Kidney (tissue), 14 donors: Measurements from ENCODE around the gene CHRNB4. TPM values are rescaled to one million over a fixed set of nuclear protein-coding genes. Genes with fewer than 3 reads are reported as not detected.
"Not testable (repeated sequence)": the region's sequence is repeated elsewhere in the genome, so short reads cannot be mapped to it uniquely, and the experiment has no call there.

Experiments used
- DNase-seq, 5 donors: peaks; one replicate each; pipeline ENCODE4 v3.0.0-alpha.2; 2013 to 2020
- FAIRE-seq: peaks from 2 replicates; lab custom pipeline; 2012; peaks lifted over from hg19 to GRCh38; lab: Jason Lieb, UNC
- H3K27ac ChIP-seq, 2 donors: one replicate each; pipeline ENCODE4 v1.7.0; 2013; ENCODE audit warnings: low read depth in 2 of 2, low read length in 2 of 2, inconsistent platforms in 1 of 2
- H3K27me3 ChIP-seq: one replicate; pipeline ENCODE4 v1.7.1; 2013; ENCODE audit warnings: low read length, inconsistent platforms; ENCODE audit not compliant: control insufficient read depth, insufficient read depth
- H3K36me3 ChIP-seq, 3 donors: one replicate each; pipeline versions ENCODE4 v1.7.0 to v1.7.1; 2013; ENCODE audit warnings: low read length in 3 of 3, control low read depth in 1 of 3, inconsistent platforms in 1 of 3; ENCODE audit not compliant: insufficient read depth in 3 of 3, control insufficient read depth in 2 of 3
- H3K4me1 ChIP-seq, 3 donors: one replicate each; pipeline versions ENCODE4 v1.7.0 to v1.7.1; 2013; ENCODE audit warnings: low read length in 3 of 3, inconsistent platforms in 1 of 3, low read depth in 1 of 3; ENCODE audit not compliant: control insufficient read depth in 2 of 3, insufficient read depth in 2 of 3
- H3K4me3 ChIP-seq, 3 donors: one replicate each; pipeline versions ENCODE4 v1.7.0 to v1.8.1; 2013; ENCODE audit warnings: low read length in 3 of 3, control low read depth in 1 of 3, inconsistent platforms in 1 of 3
- H3K9ac ChIP-seq, 3 donors: one replicate each; pipeline versions ENCODE4 v1.7.0 to v1.7.1; 2013; ENCODE audit warnings: low read length in 3 of 3, control low read depth in 1 of 3, inconsistent platforms in 1 of 3
- H3K9me3 ChIP-seq, 3 donors: one replicate each; pipeline versions ENCODE4 v1.7.0 to v1.7.1; 2013; ENCODE audit warnings: low read length in 3 of 3, control low read depth in 1 of 3, inconsistent platforms in 1 of 3; ENCODE audit not compliant: control insufficient read depth in 2 of 3, insufficient read depth in 1 of 3
- intact Hi-C: fragments of 100-400 bp; cut with DNase I; formaldehyde crosslinking; loops from one replicate; pipeline ENCODE4 v1.11.1; 2022
- polyA plus RNA-seq: library from polyadenylated mRNA; stranded (reverse); fragments of 350-450 nt; fragmentation: Illumina TruSeq; extraction: RNeasy Lipid Tissue Mini Kit (QIAGEN cat#74804); gene quantifications from one replicate; pipeline ENCODE4 v1.2.3, GENCODE V29; 2014; ENCODE audit warnings: low read depth, low replicate concordance; ENCODE audit not compliant: insufficient read depth
- total RNA-seq: library from RNA; stranded (reverse); fragmentation: NEBNext Ultra II Directional; extraction: Animal tissue kit (Norgen Biotek cat#: 25700); gene quantifications from one replicate; pipeline ENCODE4 v1.2.1, GENCODE V29; 2021
- TF ChIP-seq, protein P1 (sequence below): IDR thresholded peaks from 3 replicates; pipeline ENCODE4 v1.5.1; 2012; ENCODE audit warnings: mild to moderate bottlenecking, moderate library complexity, borderline replicate concordance; ENCODE audit not compliant: insufficient read depth; ENCODE audit errors: extremely low read depth
- donor health status: control.
- donor health status: control.
- donor health status: control.
- donor health status: control.
- donor health status: control.
- donor health status: DM: yes; HTN: yes; CAD: no.
- donor health status: Normal renal cell carcinoma (clear cell type).

CHRNB4 gene
- total and polyA plus RNA-seq, 2 donors from 2014 or later: 0.13 to 0.32 TPM

DNA sequence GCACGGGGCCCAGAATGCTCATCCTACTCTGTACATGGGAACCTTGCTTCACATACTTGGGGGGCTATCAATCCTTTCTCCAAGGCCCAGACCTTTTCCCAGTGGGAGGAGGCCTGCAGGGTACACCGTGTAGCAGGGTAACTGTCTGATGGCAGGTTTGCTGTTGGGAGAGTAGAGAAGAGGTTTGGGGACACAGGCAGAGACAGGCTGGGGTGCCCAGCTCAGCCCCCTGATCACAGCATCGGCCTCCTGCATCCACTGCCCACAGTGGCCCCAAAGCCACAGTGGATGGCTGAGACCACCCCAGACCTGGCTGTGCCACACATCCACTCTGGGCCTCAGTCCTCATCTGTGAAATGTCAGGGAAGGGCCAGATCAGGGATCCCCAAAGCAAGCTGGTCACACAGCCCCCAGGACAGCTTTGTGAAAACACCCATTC, 25.8 kb downstream of the CHRNB4 start:
- Histone ChIP-seq H3K27ac (no peak overlapping the region), H3K9ac (no peak overlapping the region), H3K36me3 (no peaks in the 10 kb centered on the region), H3K4me1 (no peaks in the 10 kb centered on the region), H3K27me3 (peaks cover 3% of the 10 kb centered on the region), H3K4me3 (no peak overlapping the region), H3K9me3 (no peaks in the 10 kb centered on the region)
- TF ChIP-seq, protein P1, sequence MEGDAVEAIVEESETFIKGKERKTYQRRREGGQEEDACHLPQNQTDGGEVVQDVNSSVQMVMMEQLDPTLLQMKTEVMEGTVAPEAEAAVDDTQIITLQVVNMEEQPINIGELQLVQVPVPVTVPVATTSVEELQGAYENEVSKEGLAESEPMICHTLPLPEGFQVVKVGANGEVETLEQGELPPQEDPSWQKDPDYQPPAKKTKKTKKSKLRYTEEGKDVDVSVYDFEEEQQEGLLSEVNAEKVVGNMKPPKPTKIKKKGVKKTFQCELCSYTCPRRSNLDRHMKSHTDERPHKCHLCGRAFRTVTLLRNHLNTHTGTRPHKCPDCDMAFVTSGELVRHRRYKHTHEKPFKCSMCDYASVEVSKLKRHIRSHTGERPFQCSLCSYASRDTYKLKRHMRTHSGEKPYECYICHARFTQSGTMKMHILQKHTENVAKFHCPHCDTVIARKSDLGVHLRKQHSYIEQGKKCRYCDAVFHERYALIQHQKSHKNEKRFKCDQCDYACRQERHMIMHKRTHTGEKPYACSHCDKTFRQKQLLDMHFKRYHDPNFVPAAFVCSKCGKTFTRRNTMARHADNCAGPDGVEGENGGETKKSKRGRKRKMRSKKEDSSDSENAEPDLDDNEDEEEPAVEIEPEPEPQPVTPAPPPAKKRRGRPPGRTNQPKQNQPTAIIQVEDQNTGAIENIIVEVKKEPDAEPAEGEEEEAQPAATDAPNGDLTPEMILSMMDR: no peak
- intact Hi-C loops: no loop called here
- FAIRE-seq: no peak
- DNase-seq: no peak

DNA sequence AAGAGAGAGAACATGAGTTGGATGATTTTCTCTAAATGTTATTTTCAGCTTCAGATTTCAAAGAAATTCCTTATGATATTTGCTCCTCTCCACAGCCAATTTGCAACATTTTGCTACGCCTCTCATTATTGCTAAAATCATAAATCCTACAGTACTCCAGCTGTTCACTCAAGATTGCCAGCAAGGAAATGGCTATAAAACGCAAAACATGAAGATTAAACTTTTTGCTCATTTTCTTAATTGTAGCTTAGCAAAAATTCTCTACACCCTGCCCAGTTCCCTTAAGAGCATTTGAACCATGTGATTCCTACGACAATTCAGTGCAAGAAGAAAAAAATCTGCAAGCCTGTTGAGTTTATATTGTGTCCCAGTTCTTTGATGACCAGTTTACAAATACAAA, 27.0 kb downstream of the CHRNB4 start:
- peak in 1 of 5 donors; percentile 57 for DNase-seq
- no peak for FAIRE-seq
- Histone ChIP-seq H3K4me3 (no peak overlapping the region), H3K36me3 (no peaks in the 10 kb centered on the region), H3K27ac (no peak overlapping the region), H3K4me1 (no peaks in the 10 kb centered on the region), H3K9me3 (no peaks in the 10 kb centered on the region), H3K9ac (no peak overlapping the region), H3K27me3 (peaks cover 2% of the 10 kb centered on the region)
- intact Hi-C loops: no loop called here
- TF ChIP-seq, protein P1: no peak

DNA sequence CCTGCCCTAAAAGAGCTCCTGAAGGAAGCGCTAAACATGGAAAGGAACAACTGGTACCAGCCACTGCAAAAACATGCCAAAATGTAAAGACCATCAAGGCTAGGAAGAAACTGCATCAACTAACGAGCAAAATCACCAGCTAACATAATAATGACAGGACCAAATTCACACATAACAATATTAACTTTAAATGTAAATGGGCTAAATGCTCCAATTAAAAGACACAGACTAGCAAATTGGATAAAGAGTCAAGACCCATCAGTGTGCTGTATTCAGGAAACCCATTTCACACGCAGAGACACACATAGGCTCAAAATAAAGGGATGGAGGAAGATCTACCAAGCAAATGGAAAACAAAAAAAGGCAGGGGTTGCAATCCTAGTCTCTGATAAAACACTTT, 31.5 kb downstream of the CHRNB4 start:
- H3K27me3 ChIP-seq, FAIRE-seq, H3K4me1 ChIP-seq, H3K4me3 ChIP-seq, H3K36me3 ChIP-seq, intact Hi-C loops, H3K9me3 ChIP-seq, H3K9ac ChIP-seq, H3K27ac ChIP-seq, DNase-seq: not testable (repeated sequence)

DNA sequence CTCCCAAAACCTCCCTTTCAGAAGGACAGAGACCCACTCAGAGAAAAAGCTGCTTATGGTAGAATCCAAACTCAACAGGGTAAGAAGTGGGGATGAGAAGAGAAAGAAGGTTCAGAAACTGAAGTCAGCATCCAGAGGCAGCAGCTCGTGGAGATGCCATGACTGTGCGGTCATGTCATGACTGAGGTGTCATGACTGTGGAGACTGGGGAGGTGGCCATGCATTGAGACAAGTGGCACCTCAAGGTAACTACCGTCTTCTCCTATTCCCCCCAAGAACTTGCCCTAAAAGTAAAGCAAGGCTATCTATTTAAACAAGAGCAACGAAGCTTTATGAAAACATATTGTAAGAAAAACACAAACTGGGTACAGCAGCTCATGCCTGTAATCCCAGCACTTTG, 35.3 kb downstream of the CHRNB4 start:
- TF ChIP-seq, protein P1: no peak
- intact Hi-C loops: no loop called here
- Histone ChIP-seq H3K27me3 (no peaks in the 10 kb centered on the region), H3K36me3 (no peaks in the 10 kb centered on the region), H3K27ac (no peak overlapping the region), H3K4me1 (no peaks in the 10 kb centered on the region), H3K9ac (no peak overlapping the region), H3K9me3 (no peaks in the 10 kb centered on the region), H3K4me3 (no peak overlapping the region)
- DNase-seq (no peak), FAIRE-seq (no peak)
